Right renal pelvis (tissue), 4 donors: ENCODE data around the gene THAP10. TPM values are rescaled to one million over a fixed set of nuclear protein-coding genes. Genes with fewer than 3 reads are reported as not detected.
"Not testable (repeated sequence)": the region's sequence is repeated elsewhere in the genome, so short reads cannot be mapped to it uniquely, and the experiment has no call there.

Experiments
- DNase-seq, 4 donors: peaks; one replicate each; pipeline ENCODE4 v3.0.0-alpha.2; 2013; ENCODE audit warnings: low read depth in 4 of 4, low spot score in 3 of 4, missing footprints in 1 of 4
- polyA plus RNA-seq, 4 donors: library from polyadenylated mRNA; unstranded; fragments of 120-200 nt; gene quantifications; one replicate each; pipeline ENCODE4 v1.2.1, GENCODE V29; 2013; ENCODE audit not compliant: insufficient read length in 4 of 4

Gene THAP10
- 10 to 100 TPM in 3 of 4 donors, 1 to 10 TPM in 1; 8.1 to 11.3 (median 10.7) TPM for polyA plus RNA-seq

- DNase-seq = peak; percentile 82 to 87 (median 87)
These were observed at the start of gene THAP10, which contains the start of gene LRRC49 for GRCh38 chr15:70892002-70892911. Gene THAP10, minus strand, starts transcription at chr15:70892433. Its CDS starts 161 bp downstream, at chr15:70892272. Gene LRRC49, plus strand, starts transcription at chr15:70892826. Its CDS starts 69 bp downstream, at chr15:70892895.

GRCh38 chr15:70936326-70936725 is 44.1 kb upstream of the THAP10 start:
- no peak for DNase-seq

GRCh38 chr15:70935631-70936030 is 43.4 kb upstream of the THAP10 start:
- no peak for DNase-seq

- no peak for DNase-seq
These were observed 41.2 kb upstream of the THAP10 start for GRCh38 chr15:70933411-70933810.

GRCh38 chr15:70932397-70932796 is 40.2 kb upstream of the THAP10 start:
- DNase-seq = no peak

- DNase-seq = no peak
These were observed 39.6 kb upstream of the THAP10 start for GRCh38 chr15:70931821-70932220.

GRCh38 chr15:70926914-70927313 is 34.7 kb upstream of the THAP10 start:
- DNase-seq = not testable (repeated sequence)

- DNase-seq = no peak
These were observed 31.3 kb upstream of the THAP10 start for GRCh38 chr15:70923311-70924080.

GRCh38 chr15:70922119-70922518 is 29.9 kb upstream of the THAP10 start:
- no peak for DNase-seq

GRCh38 chr15:70920981-70921696 is 28.9 kb upstream of the THAP10 start:
- no peak for DNase-seq

- DNase-seq = no peak
These were observed 25.7 kb upstream of the THAP10 start for GRCh38 chr15:70917955-70918354.

GRCh38 chr15:70916531-70916930 is 24.3 kb upstream of the THAP10 start:
- no peak for DNase-seq

- DNase-seq = no peak
These were observed 20.0 kb upstream of the THAP10 start for GRCh38 chr15:70912187-70912586.

GRCh38 chr15:70910958-70911357 is 18.7 kb upstream of the THAP10 start:
- DNase-seq = no peak

GRCh38 chr15:70907784-70908471 is 15.7 kb upstream of the THAP10 start:
- DNase-seq = no peak

- no peak for DNase-seq
These were observed 14.6 kb upstream of the THAP10 start for GRCh38 chr15:70906842-70907241.

- DNase-seq = no peak
These were observed 9.9 kb upstream of the THAP10 start for GRCh38 chr15:70902107-70902506.

- DNase-seq = peak in 2 of 4 donors; percentile 36 to 51
These were observed 803 bp upstream of the THAP10 start for GRCh38 chr15:70892912-70893560.

- DNase-seq = no peak
These were observed 9.9 kb downstream of the THAP10 start for GRCh38 chr15:70882361-70882760.

GRCh38 chr15:70880781-70881180 is 11.5 kb downstream of the THAP10 start:
- no peak for DNase-seq
